ENCODE measurements around the gene TUBAL3.

Gene TUBAL3

GRCh38 chr10:5355594-5356301 lies 48.9 kb downstream of the TUBAL3 start:
- no peak for ATAC-seq
- TF ChIP-seq ZC3H10 (CRISPR knock-in tag; IDR thresholded peaks at IDR 0.05) (no peak), TSHZ2 (CRISPR knock-in tag; IDR thresholded peaks at IDR 0.05) (no peak), ISL1 (CRISPR knock-in tag; IDR thresholded peaks at IDR 0.05) (no peak), GLIS3 (CRISPR knock-in tag; IDR thresholded peaks at IDR 0.05) (no peak), CSDC2 (CRISPR knock-in tag; IDR thresholded peaks at IDR 0.05) (no peak), ZNF8 (CRISPR knock-in tag; IDR thresholded peaks at IDR 0.05) (no peak)

GRCh38 chr10:5354068-5354467 lies 50.6 kb downstream of the TUBAL3 start:
- no peak for ATAC-seq
- TF ChIP-seq ZNF70 (CRISPR knock-in tag; IDR thresholded peaks at IDR 0.05): no peak
- no peak for TF ChIP-seq RARB (CRISPR knock-in tag; IDR thresholded peaks at IDR 0.05)
- no peak for TF ChIP-seq ZFP30 (CRISPR knock-in tag; IDR thresholded peaks at IDR 0.05)

GRCh38 chr10:5349362-5349761 lies 55.3 kb downstream of the TUBAL3 start:
- no peak for ATAC-seq
- TF ChIP-seq RARB (CRISPR knock-in tag; IDR thresholded peaks at IDR 0.05) (no peak), POU6F1 (CRISPR knock-in tag; IDR thresholded peaks at IDR 0.05; ENCODE audit: borderline replicate concordance, low read depth) (no peak), PATZ1 (CRISPR knock-in tag; IDR thresholded peaks at IDR 0.05; ENCODE audit: borderline replicate concordance) (no peak), ISL1 (CRISPR knock-in tag; IDR thresholded peaks at IDR 0.05) (no peak), TSHZ2 (CRISPR knock-in tag; IDR thresholded peaks at IDR 0.05) (no peak), ZNF70 (CRISPR knock-in tag; IDR thresholded peaks at IDR 0.05) (no peak), ZFP3 (CRISPR knock-in tag; IDR thresholded peaks at IDR 0.05) (no peak), CSRNP3 (CRISPR knock-in tag; IDR thresholded peaks at IDR 0.05) (no peak), BACH2 (CRISPR knock-in tag; IDR thresholded peaks at IDR 0.05; ENCODE audit: borderline replicate concordance) (no peak), TCF4 (CRISPR knock-in tag; IDR thresholded peaks at IDR 0.05; ENCODE audit: borderline replicate concordance) (no peak), SNAI2 (CRISPR knock-in tag; IDR thresholded peaks at IDR 0.05) (no peak), ZNF8 (CRISPR knock-in tag; IDR thresholded peaks at IDR 0.05) (no peak), GLIS3 (CRISPR knock-in tag; IDR thresholded peaks at IDR 0.05) (no peak), ZC3H10 (CRISPR knock-in tag; IDR thresholded peaks at IDR 0.05) (no peak), ZFP30 (CRISPR knock-in tag; IDR thresholded peaks at IDR 0.05) (no peak)

GRCh38 chr10:5346881-5347280 lies 57.7 kb downstream of the TUBAL3 start:
- TF ChIP-seq ZNF565 (CRISPR knock-in tag; conservative IDR thresholded peaks at IDR 0.05; ENCODE audit: low read depth) (no peak), ZNF8 (CRISPR knock-in tag; IDR thresholded peaks at IDR 0.05) (no peak), ISL1 (CRISPR knock-in tag; IDR thresholded peaks at IDR 0.05) (no peak), ZNF70 (CRISPR knock-in tag; IDR thresholded peaks at IDR 0.05) (no peak), CSDC2 (CRISPR knock-in tag; IDR thresholded peaks at IDR 0.05) (no peak), ZC3H10 (CRISPR knock-in tag; IDR thresholded peaks at IDR 0.05) (no peak)
- no peak for ATAC-seq

All from SK-N-SH treated with all-trans-retinoic acid at 6 μM for 48 hours (cell line).